Brain microvascular endothelial cell (primary cell): Measurements from ENCODE around the gene YWHAE.
"Not testable (repeated sequence)": the region's sequence is repeated elsewhere in the genome, so short reads cannot be mapped to it uniquely, and the experiment has no call there.

ENCODE experiments used
- DNase-seq: peaks from one replicate; pipeline ENCODE4 v3.0.0-alpha.2; 2020
- H3K27ac ChIP-seq: fragments of 250-450 bp; sonication (Bioruptor Pico); 2 replicates; pipeline ENCODE4 v1.5.1; 2020; ENCODE audit warnings: mild to moderate bottlenecking, moderate library complexity
- H3K27me3 ChIP-seq: fragments of 250-450 bp; sonication (Bioruptor Pico); replicated peaks from 2 replicates; pipeline ENCODE4 v1.5.1; 2020; ENCODE audit warnings: mild to moderate bottlenecking
- H3K36me3 ChIP-seq: fragments of 250-450 bp; sonication (Bioruptor Pico); replicated peaks from 2 replicates; pipeline ENCODE4 v1.5.1; 2020; ENCODE audit warnings: mild to moderate bottlenecking
- H3K4me3 ChIP-seq: 2 replicates; pipeline ENCODE4 v1.5.1; 2011; ENCODE audit warnings: low read depth, mild to moderate bottlenecking, control low read depth, low read length, moderate library complexity
- CTCF ChIP-seq: IDR thresholded peaks from 2 replicates; pipeline ENCODE4 v1.5.1; 2011; ENCODE audit warnings: low read depth, mild to moderate bottlenecking, moderate library complexity, low read length, control low read depth, inconsistent platforms; ENCODE audit errors: missing control alignments
- in situ Hi-C: cut with HindIII; loops from 2 replicates; pipeline ENCODE4 v1.10.0; 2017; ENCODE audit warnings: low sequenced_read_pairs, low pct_ligation_motif_present

Gene YWHAE

GRCh38 chr17:1402262-1402586, 2.2 kb upstream of the YWHAE start:
- DNase-seq = no peak
- in situ Hi-C loops = no loop called here
- H3K4me3 ChIP-seq = no peak overlapping the region

DNA sequence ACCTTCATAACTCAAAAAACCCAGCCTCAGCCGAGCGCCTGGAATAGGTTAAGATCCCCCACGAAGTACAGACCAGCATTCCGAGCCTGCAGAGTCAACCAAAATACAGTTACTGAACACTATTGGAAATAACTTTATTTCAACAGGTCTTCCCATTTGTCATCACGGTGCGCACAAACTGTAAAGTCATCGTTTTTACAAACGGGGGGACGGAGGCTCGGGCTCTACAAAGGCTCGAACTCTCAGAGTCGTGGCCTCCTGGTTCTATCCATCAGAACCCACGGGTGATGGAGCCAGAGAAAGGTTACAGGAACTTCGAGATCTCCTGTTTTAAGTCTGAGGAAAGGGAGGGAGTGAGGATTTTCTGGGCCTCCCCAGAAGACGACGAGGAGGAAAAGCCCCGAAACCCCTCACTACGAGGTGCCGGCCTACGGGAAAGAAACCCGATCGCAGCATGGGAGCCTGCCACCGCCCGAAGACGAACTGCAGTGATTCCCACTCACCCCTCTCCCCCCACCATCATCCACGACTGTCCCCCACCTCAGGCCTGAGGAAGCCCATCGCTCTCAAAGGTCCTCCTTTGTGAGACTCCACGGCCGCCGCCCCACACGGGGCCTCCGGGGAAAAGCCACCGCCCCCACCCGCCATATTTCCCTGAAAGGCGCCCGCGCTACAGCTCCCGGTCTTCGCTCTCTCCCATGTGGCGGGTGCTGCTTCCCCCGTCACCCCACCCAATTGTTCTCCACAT, 917 bp downstream of the YWHAE start:
- in situ Hi-C loops = no loop called here

More at GRCh38 chr17:1402262-1402586, 2.2 kb upstream of the YWHAE start:
- no peak overlapping the region for H3K27ac ChIP-seq
- TF ChIP-seq CTCF = no peak
- H3K36me3 ChIP-seq = no peaks in the 10 kb centered on the region
- no peaks in the 10 kb centered on the region for H3K27me3 ChIP-seq

GRCh38 chr17:1398028-1398427, 2.0 kb downstream of the YWHAE start:
- peak overlapping the region; percentile 98 for H3K27ac ChIP-seq
- H3K4me3 ChIP-seq = peak overlapping the region; percentile 93
- H3K36me3 ChIP-seq = peaks cover 6% of the 10 kb centered on the region
- DNase-seq = no peak
- TF ChIP-seq CTCF = no peak
- in situ Hi-C loops = no loop called here
- no peaks in the 10 kb centered on the region for H3K27me3 ChIP-seq

More for the DNA sequence above, 917 bp downstream of the YWHAE start:
- Histone ChIP-seq H3K27ac (peak overlapping the region; percentile 98), H3K36me3 (peaks cover 6% of the 10 kb centered on the region), H3K4me3 (peak overlapping the region; percentile 93), H3K27me3 (no peaks in the 10 kb centered on the region)
- no peak for TF ChIP-seq CTCF
- no peak for DNase-seq

DNA sequence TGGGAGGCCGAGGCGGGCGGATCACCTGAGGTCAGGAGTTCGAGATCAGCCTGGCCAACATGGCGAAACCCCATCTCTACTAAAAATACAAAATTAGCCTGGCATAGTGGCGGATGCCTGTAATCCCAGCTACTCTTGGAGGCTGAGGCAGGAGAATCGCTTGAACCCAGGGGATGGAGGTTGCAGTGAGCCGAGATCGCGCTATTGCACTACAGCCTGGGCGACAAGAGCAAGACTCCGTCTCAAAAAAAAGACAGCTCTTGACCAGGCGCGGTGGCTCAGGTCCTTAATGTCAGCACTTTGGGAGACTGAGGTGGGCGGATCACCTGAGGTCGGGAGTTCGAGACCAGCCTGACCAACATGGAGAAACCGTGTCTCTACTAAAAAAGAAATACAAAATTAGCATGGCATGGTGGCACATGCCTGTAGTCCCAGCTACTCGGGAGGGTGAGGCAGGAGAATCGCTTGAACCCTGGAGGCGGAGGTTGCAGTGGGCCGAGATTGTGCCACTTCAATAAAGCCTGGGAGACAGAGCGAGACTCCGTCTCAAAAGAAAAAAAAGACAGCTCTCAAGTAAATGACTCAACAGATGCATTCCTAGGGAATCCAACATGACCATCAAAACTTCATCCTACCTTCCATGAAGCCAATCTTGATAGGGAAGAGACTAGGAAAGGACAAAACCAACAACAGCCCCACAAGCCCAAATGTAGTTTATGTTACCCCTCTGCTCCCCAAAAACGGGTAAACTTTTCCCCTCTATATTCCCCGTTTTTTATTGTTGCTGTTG, 4.0 kb downstream of the YWHAE start:
- in situ Hi-C loops, H3K27ac ChIP-seq, H3K4me3 ChIP-seq, H3K36me3 ChIP-seq, DNase-seq, H3K27me3 ChIP-seq: not testable (repeated sequence)

DNA sequence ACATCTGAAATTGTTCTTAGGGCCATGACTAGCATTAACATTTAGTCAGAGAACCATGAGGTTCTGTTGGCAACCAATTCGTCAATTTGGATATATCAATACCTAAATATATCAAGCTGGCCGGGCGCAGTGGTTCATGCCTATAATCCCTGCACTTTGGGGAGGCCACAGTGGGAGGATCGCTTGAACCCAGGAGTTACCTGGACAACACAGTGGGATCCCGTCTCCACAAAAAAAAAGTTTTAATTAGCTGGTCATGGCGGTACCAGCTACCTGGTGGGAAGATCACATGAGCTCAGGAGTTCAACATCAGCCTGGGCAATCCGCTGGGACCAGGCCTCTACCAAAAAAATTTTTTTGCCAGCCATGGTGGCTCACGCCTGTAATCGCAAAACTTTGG, 8.4 kb downstream of the YWHAE start:
- in situ Hi-C loops = no loop called here
- H3K4me3 ChIP-seq = no peak overlapping the region

More for the DNA sequence above, 8.4 kb downstream of the YWHAE start:
- TF ChIP-seq CTCF = no peak
- DNase-seq = no peak
- peaks cover 6% of the 10 kb centered on the region for H3K36me3 ChIP-seq
- H3K27me3 ChIP-seq = no peaks in the 10 kb centered on the region
- H3K27ac ChIP-seq = no peak overlapping the region
